HepG2 (cell line): ENCODE data around the gene SPIN1. TPM values are rescaled to one million over a fixed set of nuclear protein-coding genes. Genes with fewer than 3 reads are reported as not detected.

Experiments
- ATAD3A ChIP-seq: sonication (generic); formaldehyde crosslinking; IDR thresholded peaks from 2 replicates; pipeline ENCODE4 v1.4.0; 2020; ENCODE audit warnings: missing genetic modification reagents
- BCL6 ChIP-seq: IDR thresholded peaks from 2 replicates; pipeline ENCODE4 v1.6.1; 2016; ENCODE audit warnings: missing genetic modification reagents, missing compliant biosample characterization
- CAMTA2 ChIP-seq: sonication (generic); formaldehyde crosslinking; IDR thresholded peaks from 2 replicates; pipeline ENCODE4 v1.4.0; 2020; ENCODE audit warnings: mild to moderate bottlenecking, missing genetic modification reagents, borderline replicate concordance
- CBX1 ChIP-seq: IDR thresholded peaks from one replicate; pipeline ENCODE4 v1.6.1; 2016; ENCODE audit warnings: antibody characterized with exemption, low read depth
- CSRNP2 ChIP-seq: sonication (generic); formaldehyde crosslinking; conservative IDR thresholded peaks from 2 replicates; pipeline ENCODE4 v1.8.0; 2022; ENCODE audit warnings: low read depth, missing genetic modification reagents
- DBP ChIP-seq: sonication (generic); formaldehyde crosslinking; IDR thresholded peaks from 2 replicates; pipeline ENCODE4 v1.4.0; 2020; ENCODE audit warnings: missing genetic modification reagents; ENCODE audit errors: not compliant biosample characterization
- HNRNPLL ChIP-seq: fragments of 200-400 bp; formaldehyde crosslinking; IDR thresholded peaks from 2 replicates; pipeline ENCODE4 v1.6.1; 2017; ENCODE audit warnings: mild to moderate bottlenecking, low read depth, low read length; ENCODE audit not compliant: poor library complexity, severe bottlenecking
- MBNL3 ChIP-seq: fragments of 250-450 bp; sonication (Bioruptor Pico); conservative IDR thresholded peaks from 2 replicates; pipeline ENCODE4 v1.8.0; 2022; ENCODE audit warnings: mild to moderate bottlenecking, inconsistent platforms
- MIER2 ChIP-seq: IDR thresholded peaks from 2 replicates; pipeline ENCODE4 v1.6.1; 2016; ENCODE audit warnings: missing biosample characterization, missing genetic modification reagents
- RAD51 ChIP-seq: fragments of 450-650 bp; IDR thresholded peaks from 2 replicates; pipeline ENCODE4 v1.6.1; 2016; ENCODE audit warnings: borderline replicate concordance
- REST ChIP-seq, 2 experiments: IDR thresholded peaks; 2 replicates each; pipeline ENCODE4 v1.6.1; 2011 to 2012; ENCODE audit warnings: low read length in 2 of 2, borderline replicate concordance in 1 of 2, low read depth in 1 of 2, mild to moderate bottlenecking in 1 of 2, moderate library complexity in 1 of 2
- TEAD3 ChIP-seq: optimal IDR thresholded peaks from 2 replicates; pipeline ENCODE3; 2016; ENCODE audit warnings: borderline replicate concordance
- THAP8 ChIP-seq: sonication (generic); formaldehyde crosslinking; IDR thresholded peaks from 2 replicates; pipeline ENCODE4 v1.5.1; 2020; ENCODE audit warnings: missing genetic modification reagents, mild to moderate bottlenecking, borderline replicate concordance
- YEATS4 ChIP-seq: sonication (generic); formaldehyde crosslinking; IDR thresholded peaks from 2 replicates; pipeline ENCODE4 v1.4.0; 2020; ENCODE audit warnings: missing genetic modification reagents, borderline replicate concordance
- ZBTB37 ChIP-seq: sonication (generic); formaldehyde crosslinking; IDR thresholded peaks from 2 replicates; pipeline ENCODE4 v1.4.0; 2020; ENCODE audit warnings: mild to moderate bottlenecking, missing genetic modification reagents
- ZNF10 ChIP-seq: sonication (generic); formaldehyde crosslinking; IDR thresholded peaks from 2 replicates; pipeline ENCODE4 v1.4.0; 2020; ENCODE audit warnings: mild to moderate bottlenecking, low read depth, missing genetic modification reagents, borderline replicate concordance
- ZNF30 ChIP-seq: sonication (generic); formaldehyde crosslinking; IDR thresholded peaks from 2 replicates; pipeline ENCODE4 v1.5.0; 2020; ENCODE audit warnings: mild to moderate bottlenecking, missing genetic modification reagents
- ZNF543 ChIP-seq: sonication (generic); formaldehyde crosslinking; IDR thresholded peaks from 2 replicates; pipeline ENCODE4 v1.4.0; 2020; ENCODE audit warnings: mild to moderate bottlenecking, missing genetic modification reagents
- polyA plus RNA-seq, 8 experiments: library from polyadenylated mRNA; depleted of rRNA in 3 of 8; stranded (reverse) in 7 of 8; unstranded in 1 of 8; fragments of >200 nt; fragmentation: Illumina TruSeq in 4 of 8; extraction: Trizol in 4 of 8; gene quantifications; 2 replicates each; pipeline versions ENCODE4 v1.2.1 to v1.2.3, GENCODE V29; 2011 to 2016; ENCODE audit warnings: low read depth in 4 of 8, missing spikeins in 1 of 8, mixed read lengths in 1 of 8; ENCODE audit not compliant: insufficient read depth in 1 of 8
- total RNA-seq, 5 experiments: library from RNA; depleted of rRNA; stranded (reverse); fragments of >200 nt; fragmentation: Illumina TruSeq; extraction: Trizol; gene quantifications; 2 replicates each; pipeline ENCODE4 v1.2.3, GENCODE V29; 2016; ENCODE audit warnings: low read depth in 1 of 5

Gene SPIN1
- total and polyA plus RNA-seq, 2 of the 13 experiments (the other 11 are each of a cell fraction or from before 2014, with no cell fraction given), result 20.0 to 24.3 TPM

- no peak for TF ChIP-seq CSRNP2
- TF ChIP-seq MBNL3 (CRISPR knock-in tag), result no peak
- no peak for TF ChIP-seq THAP8 (CRISPR knock-in tag)
- TF ChIP-seq HNRNPLL, result no peak
- no peak for TF ChIP-seq ZNF10
- TF ChIP-seq ATAD3A (CRISPR knock-in tag), result no peak
- no peak for TF ChIP-seq ZNF543 (CRISPR knock-in tag)
- no peak for TF ChIP-seq RAD51
- peak; percentile 26; the same call in 1 of the 2 replicates for TF ChIP-seq BCL6
- TF ChIP-seq YEATS4, result no peak
- no peak for TF ChIP-seq ZNF30 (CRISPR knock-in tag)
- no peak for TF ChIP-seq REST (IDR thresholded peaks at IDR 0.05; ENCODE audit: borderline replicate concordance in 1 of 2, low read depth in 1 of 2, low read length in 2 of 2)
- TF ChIP-seq CAMTA2 (CRISPR knock-in tag), result no peak
- TF ChIP-seq DBP (CRISPR knock-in tag), result no peak
- no peak for TF ChIP-seq TEAD3 (CRISPR knock-in tag)
- no peak for TF ChIP-seq CBX1
- no peak for TF ChIP-seq MIER2 (CRISPR knock-in tag)
- peak; percentile 57; the same call in 1 of the 2 replicates for TF ChIP-seq ZBTB37 (CRISPR knock-in tag)
Measured at GRCh38 chr9:88437210-88438146, 49.2 kb downstream of the SPIN1 start (continued).
